ENCODE measurements around the gene DEF6. TPM values are rescaled to one million over a fixed set of nuclear protein-coding genes. Genes with fewer than 3 reads are reported as not detected.

Gene DEF6
- total and polyA plus RNA-seq, 2 of the 13 experiments (the other 11 are each of a cell fraction or from before 2014, with no cell fraction given) = 5.2 to 10.0 TPM

DNA sequence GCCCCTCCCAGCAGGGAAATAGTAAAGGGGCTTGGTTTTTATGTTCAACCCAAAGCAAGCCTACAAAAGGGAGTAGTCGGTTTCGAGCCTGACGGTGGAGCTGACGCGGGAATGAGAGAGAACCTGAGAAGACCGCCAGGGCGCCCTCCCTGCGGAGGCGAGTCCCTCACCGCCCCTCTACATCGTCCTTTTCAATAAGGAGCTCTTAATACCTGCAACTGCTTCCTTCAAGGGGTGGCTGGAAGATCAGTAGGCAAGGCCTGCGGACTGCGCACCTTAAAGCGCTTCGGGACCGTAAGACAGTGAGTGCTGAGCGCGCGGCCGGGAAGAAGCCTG, 38.8 kb upstream of the DEF6 start (continued):
- TF ChIP-seq, protein P1, sequence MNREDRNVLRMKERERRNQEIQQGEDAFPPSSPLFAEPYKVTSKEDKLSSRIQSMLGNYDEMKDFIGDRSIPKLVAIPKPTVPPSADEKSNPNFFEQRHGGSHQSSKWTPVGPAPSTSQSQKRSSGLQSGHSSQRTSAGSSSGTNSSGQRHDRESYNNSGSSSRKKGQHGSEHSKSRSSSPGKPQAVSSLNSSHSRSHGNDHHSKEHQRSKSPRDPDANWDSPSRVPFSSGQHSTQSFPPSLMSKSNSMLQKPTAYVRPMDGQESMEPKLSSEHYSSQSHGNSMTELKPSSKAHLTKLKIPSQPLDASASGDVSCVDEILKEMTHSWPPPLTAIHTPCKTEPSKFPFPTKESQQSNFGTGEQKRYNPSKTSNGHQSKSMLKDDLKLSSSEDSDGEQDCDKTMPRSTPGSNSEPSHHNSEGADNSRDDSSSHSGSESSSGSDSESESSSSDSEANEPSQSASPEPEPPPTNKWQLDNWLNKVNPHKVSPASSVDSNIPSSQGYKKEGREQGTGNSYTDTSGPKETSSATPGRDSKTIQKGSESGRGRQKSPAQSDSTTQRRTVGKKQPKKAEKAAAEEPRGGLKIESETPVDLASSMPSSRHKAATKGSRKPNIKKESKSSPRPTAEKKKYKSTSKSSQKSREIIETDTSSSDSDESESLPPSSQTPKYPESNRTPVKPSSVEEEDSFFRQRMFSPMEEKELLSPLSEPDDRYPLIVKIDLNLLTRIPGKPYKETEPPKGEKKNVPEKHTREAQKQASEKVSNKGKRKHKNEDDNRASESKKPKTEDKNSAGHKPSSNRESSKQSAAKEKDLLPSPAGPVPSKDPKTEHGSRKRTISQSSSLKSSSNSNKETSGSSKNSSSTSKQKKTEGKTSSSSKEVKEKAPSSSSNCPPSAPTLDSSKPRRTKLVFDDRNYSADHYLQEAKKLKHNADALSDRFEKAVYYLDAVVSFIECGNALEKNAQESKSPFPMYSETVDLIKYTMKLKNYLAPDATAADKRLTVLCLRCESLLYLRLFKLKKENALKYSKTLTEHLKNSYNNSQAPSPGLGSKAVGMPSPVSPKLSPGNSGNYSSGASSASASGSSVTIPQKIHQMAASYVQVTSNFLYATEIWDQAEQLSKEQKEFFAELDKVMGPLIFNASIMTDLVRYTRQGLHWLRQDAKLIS (CRISPR knock-in tag; IDR thresholded peaks at IDR 0.05) = no peak
- TF ChIP-seq ZBTB42 (CRISPR knock-in tag; IDR thresholded peaks at IDR 0.05) (0 out of 2 replicates have a peak, but pooled peaks have one; percentile 29), ARID5B (CRISPR knock-in tag; IDR thresholded peaks at IDR 0.05) (no peak), SATB2 (CRISPR knock-in tag; IDR thresholded peaks at IDR 0.05) (no peak), YEATS4 (CRISPR knock-in tag; IDR thresholded peaks at IDR 0.05; ENCODE audit: borderline replicate concordance) (no peak), ZC3H13 (CRISPR knock-in tag; IDR thresholded peaks at IDR 0.05) (no peak), SUZ12 (IDR thresholded peaks at IDR 0.05; ENCODE audit: low read depth, low read length) (no peak), ZNF674 (CRISPR knock-in tag; IDR thresholded peaks at IDR 0.05; ENCODE audit: low read depth) (peak; percentile 73; the same call in 1 of the 2 replicates), ZNF850 (CRISPR knock-in tag; conservative IDR thresholded peaks at IDR 0.05) (0 out of 2 replicates have a peak, but pooled peaks have one; percentile 5), IRF1 (CRISPR knock-in tag; IDR thresholded peaks at IDR 0.05; ENCODE audit: low read depth) (no peak), THYN1 (CRISPR knock-in tag; IDR thresholded peaks at IDR 0.05; ENCODE audit: borderline replicate concordance, low read depth) (no peak), SKI (IDR thresholded peaks at IDR 0.05; ENCODE audit: partially characterized antibody) (no peak), NFE2 (CRISPR knock-in tag; IDR thresholded peaks at IDR 0.05) (0 out of 2 replicates have a peak, but pooled peaks have one; percentile 3), ZFY (CRISPR knock-in tag; IDR thresholded peaks at IDR 0.05) (no peak), GTF3A (CRISPR knock-in tag; conservative IDR thresholded peaks at IDR 0.05) (no peak), ZNF251 (CRISPR knock-in tag; IDR thresholded peaks at IDR 0.05) (peak; percentile 74; the same call in 1 of the 2 replicates)
- TF ChIP-seq, protein P2, sequence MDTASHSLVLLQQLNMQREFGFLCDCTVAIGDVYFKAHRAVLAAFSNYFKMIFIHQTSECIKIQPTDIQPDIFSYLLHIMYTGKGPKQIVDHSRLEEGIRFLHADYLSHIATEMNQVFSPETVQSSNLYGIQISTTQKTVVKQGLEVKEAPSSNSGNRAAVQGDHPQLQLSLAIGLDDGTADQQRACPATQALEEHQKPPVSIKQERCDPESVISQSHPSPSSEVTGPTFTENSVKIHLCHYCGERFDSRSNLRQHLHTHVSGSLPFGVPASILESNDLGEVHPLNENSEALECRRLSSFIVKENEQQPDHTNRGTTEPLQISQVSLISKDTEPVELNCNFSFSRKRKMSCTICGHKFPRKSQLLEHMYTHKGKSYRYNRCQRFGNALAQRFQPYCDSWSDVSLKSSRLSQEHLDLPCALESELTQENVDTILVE (CRISPR knock-in tag; IDR thresholded peaks at IDR 0.05) = no peak
- TF ChIP-seq, protein P3, sequence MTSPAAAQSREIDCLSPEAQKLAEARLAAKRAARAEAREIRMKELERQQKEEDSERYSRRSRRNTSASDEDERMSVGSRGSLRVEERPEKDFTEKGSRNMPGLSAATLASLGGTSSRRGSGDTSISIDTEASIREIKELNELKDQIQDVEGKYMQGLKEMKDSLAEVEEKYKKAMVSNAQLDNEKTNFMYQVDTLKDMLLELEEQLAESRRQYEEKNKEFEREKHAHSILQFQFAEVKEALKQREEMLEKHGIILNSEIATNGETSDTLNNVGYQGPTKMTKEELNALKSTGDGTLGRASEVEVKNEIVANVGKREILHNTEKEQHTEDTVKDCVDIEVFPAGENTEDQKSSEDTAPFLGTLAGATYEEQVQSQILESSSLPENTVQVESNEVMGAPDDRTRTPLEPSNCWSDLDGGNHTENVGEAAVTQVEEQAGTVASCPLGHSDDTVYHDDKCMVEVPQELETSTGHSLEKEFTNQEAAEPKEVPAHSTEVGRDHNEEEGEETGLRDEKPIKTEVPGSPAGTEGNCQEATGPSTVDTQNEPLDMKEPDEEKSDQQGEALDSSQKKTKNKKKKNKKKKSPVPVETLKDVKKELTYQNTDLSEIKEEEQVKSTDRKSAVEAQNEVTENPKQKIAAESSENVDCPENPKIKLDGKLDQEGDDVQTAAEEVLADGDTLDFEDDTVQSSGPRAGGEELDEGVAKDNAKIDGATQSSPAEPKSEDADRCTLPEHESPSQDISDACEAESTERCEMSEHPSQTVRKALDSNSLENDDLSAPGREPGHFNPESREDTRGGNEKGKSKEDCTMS (CRISPR knock-in tag; conservative IDR thresholded peaks at IDR 0.05) = no peak

Measured in HepG2 (cell line).